ENCODE data around the gene PLXNC1.

PLXNC1 gene

GRCh38 chr12:94147991-94148738 is at the start of gene PLXNC1:
PLXNC1 (plus strand) TSS chr12:94148577; CDS start chr12:94148972, 395 bp downstream.
- TF ChIP-seq, protein P1, sequence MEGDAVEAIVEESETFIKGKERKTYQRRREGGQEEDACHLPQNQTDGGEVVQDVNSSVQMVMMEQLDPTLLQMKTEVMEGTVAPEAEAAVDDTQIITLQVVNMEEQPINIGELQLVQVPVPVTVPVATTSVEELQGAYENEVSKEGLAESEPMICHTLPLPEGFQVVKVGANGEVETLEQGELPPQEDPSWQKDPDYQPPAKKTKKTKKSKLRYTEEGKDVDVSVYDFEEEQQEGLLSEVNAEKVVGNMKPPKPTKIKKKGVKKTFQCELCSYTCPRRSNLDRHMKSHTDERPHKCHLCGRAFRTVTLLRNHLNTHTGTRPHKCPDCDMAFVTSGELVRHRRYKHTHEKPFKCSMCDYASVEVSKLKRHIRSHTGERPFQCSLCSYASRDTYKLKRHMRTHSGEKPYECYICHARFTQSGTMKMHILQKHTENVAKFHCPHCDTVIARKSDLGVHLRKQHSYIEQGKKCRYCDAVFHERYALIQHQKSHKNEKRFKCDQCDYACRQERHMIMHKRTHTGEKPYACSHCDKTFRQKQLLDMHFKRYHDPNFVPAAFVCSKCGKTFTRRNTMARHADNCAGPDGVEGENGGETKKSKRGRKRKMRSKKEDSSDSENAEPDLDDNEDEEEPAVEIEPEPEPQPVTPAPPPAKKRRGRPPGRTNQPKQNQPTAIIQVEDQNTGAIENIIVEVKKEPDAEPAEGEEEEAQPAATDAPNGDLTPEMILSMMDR (conservative IDR thresholded peaks at IDR 0.05; ENCODE audit: low read depth, low read length), result no peak
- H3K4me3 ChIP-seq (IDR thresholded peaks at IDR 0.05; ENCODE audit: insufficient read depth, low read depth, low read length), result no peak within 1 kb of the TSS
- H3K4me1 ChIP-seq (ENCODE audit: low read depth, poor library complexity, severe bottlenecking), result peaks cover 29% of the 10 kb centered on the region
- H3K4me2 ChIP-seq, result peak within 1 kb of the TSS; percentile 89
- H3K27me3 ChIP-seq (ENCODE audit: insufficient read depth, low read depth), result no peaks in the 10 kb centered on the region
- H3K27ac ChIP-seq, result no peak within 1 kb of the TSS
- peak within 1 kb of the TSS; percentile 86 for H2AFZ ChIP-seq (ENCODE audit: low read depth)
- H3K9ac ChIP-seq, result peak within 1 kb of the TSS; percentile 42; the same call in 1 of the 2 replicates
- no peaks in the 10 kb centered on the region; the same call in 1 of the 2 replicates for H3K79me2 ChIP-seq (ENCODE audit: insufficient read depth, low read depth)
- H4K20me1 ChIP-seq (ENCODE audit: insufficient read depth), result no peaks in the 10 kb centered on the region
- no peaks in the 10 kb centered on the region for H3K36me3 ChIP-seq (ENCODE audit: insufficient read depth)

DNA sequence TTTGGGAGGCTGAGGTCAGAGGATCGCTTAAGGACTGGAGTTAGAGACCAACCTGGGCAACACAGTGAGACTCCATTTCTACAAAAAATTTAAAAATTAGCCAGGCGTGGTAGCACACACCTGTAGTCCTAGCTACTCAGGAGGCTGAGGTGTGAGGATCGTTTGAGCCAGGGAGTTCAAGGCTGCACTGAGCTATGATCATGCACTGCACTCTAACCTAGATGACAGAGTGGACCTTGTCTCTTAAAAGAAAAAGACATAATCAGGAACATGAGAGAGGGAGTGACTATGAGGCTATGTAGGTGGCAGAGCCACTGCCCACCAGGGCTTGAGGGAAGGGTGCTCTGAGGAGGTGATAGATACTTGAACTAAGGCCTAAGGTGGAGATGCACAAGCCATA is 49.2 kb upstream of the PLXNC1 start:
- Histone ChIP-seq H3K4me3 (IDR thresholded peaks at IDR 0.05; ENCODE audit: insufficient read depth, low read depth, low read length) (no peak overlapping the region), H2AFZ (ENCODE audit: low read depth) (no peak overlapping the region), H3K79me2 (ENCODE audit: insufficient read depth, low read depth) (no peaks in the 10 kb centered on the region), H3K4me2 (no peak overlapping the region), H3K9ac (no peak overlapping the region), H3K36me3 (ENCODE audit: insufficient read depth) (no peaks in the 10 kb centered on the region), H3K27ac (no peak overlapping the region), H3K27me3 (ENCODE audit: insufficient read depth, low read depth) (no peaks in the 10 kb centered on the region), H4K20me1 (ENCODE audit: insufficient read depth) (no peaks in the 10 kb centered on the region), H3K4me1 (ENCODE audit: low read depth, poor library complexity, severe bottlenecking) (peaks cover 9% of the 10 kb centered on the region)
- TF ChIP-seq, protein P1 (conservative IDR thresholded peaks at IDR 0.05; ENCODE audit: low read depth, low read length), result no peak

GRCh38 chr12:94099632-94100031 is 48.7 kb upstream of the PLXNC1 start:
- Histone ChIP-seq H3K9ac (no peak overlapping the region), H3K36me3 (ENCODE audit: insufficient read depth) (no peaks in the 10 kb centered on the region), H3K27me3 (ENCODE audit: insufficient read depth, low read depth) (no peaks in the 10 kb centered on the region), H4K20me1 (ENCODE audit: insufficient read depth) (no peaks in the 10 kb centered on the region), H3K27ac (no peak overlapping the region), H3K4me3 (IDR thresholded peaks at IDR 0.05; ENCODE audit: insufficient read depth, low read depth, low read length) (no peak overlapping the region), H3K4me2 (no peak overlapping the region), H3K79me2 (ENCODE audit: insufficient read depth, low read depth) (no peaks in the 10 kb centered on the region), H2AFZ (ENCODE audit: low read depth) (no peak overlapping the region), H3K4me1 (ENCODE audit: low read depth, poor library complexity, severe bottlenecking) (peaks cover 9% of the 10 kb centered on the region)
- TF ChIP-seq, protein P1 (conservative IDR thresholded peaks at IDR 0.05; ENCODE audit: low read depth, low read length), result no peak

- Histone ChIP-seq H4K20me1 (ENCODE audit: insufficient read depth) (no peaks in the 10 kb centered on the region), H3K4me3 (IDR thresholded peaks at IDR 0.05; ENCODE audit: insufficient read depth, low read depth, low read length) (no peak overlapping the region), H3K9ac (no peak overlapping the region), H3K27me3 (ENCODE audit: insufficient read depth, low read depth) (no peaks in the 10 kb centered on the region), H3K79me2 (ENCODE audit: insufficient read depth, low read depth) (no peaks in the 10 kb centered on the region), H3K4me2 (no peak overlapping the region), H3K27ac (no peak overlapping the region), H2AFZ (ENCODE audit: low read depth) (no peak overlapping the region), H3K4me1 (ENCODE audit: low read depth, poor library complexity, severe bottlenecking) (peaks cover 9% of the 10 kb centered on the region), H3K36me3 (ENCODE audit: insufficient read depth) (no peaks in the 10 kb centered on the region)
- TF ChIP-seq, protein P1 (conservative IDR thresholded peaks at IDR 0.05; ENCODE audit: low read depth, low read length), result no peak
Measured at GRCh38 chr12:94100211-94100627, 48.2 kb upstream of the PLXNC1 start.
